K562 (cell line): ENCODE data around the gene MINDY3.
"Not testable (repeated sequence)": the region's sequence is repeated elsewhere in the genome, so short reads cannot be mapped to it uniquely, and the experiment has no call there.

Experiments
- CTCF ChIP-seq, 3 experiments: IDR thresholded peaks in 2 of 3; conservative IDR thresholded peaks in 1 of 3; 2 replicates each; pipeline ENCODE4 v1.5.1; 2011 to 2012; ENCODE audit warnings: low read length in 3 of 3, mild to moderate bottlenecking in 3 of 3, control low read depth in 2 of 3, improper control_type of control experiment in 1 of 3, inconsistent platforms in 1 of 3, low read depth in 1 of 3, mixed read lengths in 1 of 3, moderate library complexity in 1 of 3; ENCODE audit not compliant: insufficient read depth in 2 of 3
- NELFE ChIP-seq: IDR thresholded peaks from 2 replicates; pipeline ENCODE4 v1.6.1; 2011; ENCODE audit warnings: mild to moderate bottlenecking; ENCODE audit not compliant: insufficient read depth, insufficient read length
- NFRKB ChIP-seq: fragments of 450-650 bp; IDR thresholded peaks from 2 replicates; pipeline ENCODE4 v1.6.1; 2016; ENCODE audit warnings: low read depth
- POLR2A ChIP-seq: fragments of 450-650 bp; conservative IDR thresholded peaks from 2 replicates; pipeline ENCODE4 v1.6.1; 2016
- TARDBP ChIP-seq: fragments of 450-650 bp; IDR thresholded peaks from 2 replicates; pipeline ENCODE4 v1.6.1; 2016
- U2AF2 ChIP-seq: fragments of 200-400 bp; formaldehyde crosslinking; optimal IDR thresholded peaks from 2 replicates; pipeline ENCODE3; 2017; ENCODE audit warnings: low read depth, mild to moderate bottlenecking, low read length
- ZMIZ1 ChIP-seq, 2 experiments: fragments of 150-350 bp in 1 of 2; IDR thresholded peaks; 2 replicates each; pipeline ENCODE4 v1.6.1; 2012 to 2016; ENCODE audit warnings: low read depth in 2 of 2, low read length in 2 of 2, mild to moderate bottlenecking in 1 of 2, moderate library complexity in 1 of 2
- ZNF512 ChIP-seq: IDR thresholded peaks from 2 replicates; pipeline ENCODE4 v1.6.1; 2016; ENCODE audit warnings: missing genetic modification characterization, missing compliant biosample characterization

- TF ChIP-seq NELFE; POLR2A; NFRKB; U2AF2; ZMIZ1 (IDR thresholded peaks at IDR 0.05; ENCODE audit: low read depth in 2 of 2, low read length in 2 of 2); TARDBP; CTCF (IDR thresholded peaks at IDR 0.05 in 2 of 3, conservative IDR thresholded peaks at IDR 0.05 in 1 of 3; ENCODE audit: insufficient read depth in 2 of 3, low read depth in 1 of 3, low read length in 3 of 3); ZNF512 (tag): not testable (repeated sequence)
Measured at GRCh38 chr10:15774534-15774933, 85.8 kb downstream of the MINDY3 start.
